ENCODE measurements around the gene LMBR1L. TPM values are rescaled to one million over a fixed set of nuclear protein-coding genes. Genes with fewer than 3 reads are reported as not detected.

LMBR1L gene
- total RNA-seq (315 TPM), polyA plus RNA-seq (10 to 100 TPM; 59.0 to 71.9 (median 62.2) TPM)

GRCh38 chr12:49110464-49111155 lies at the start of gene LMBR1L:
Gene LMBR1L, minus strand, starts transcription at chr12:49110847. Its CDS starts 292 bp downstream, at chr12:49110555.
- peaks cover 20% of the 10 kb centered on the region for H3K36me3 ChIP-seq (ENCODE audit: control insufficient read depth, insufficient read depth, low read length)
- peak; percentile 95 to 99 (median 97) for DNase-seq
- peaks cover 30% of the 10 kb centered on the region for H3K4me1 ChIP-seq (ENCODE audit: control insufficient read depth, insufficient read depth, low read length, poor library complexity, severe bottlenecking)
- peak; percentile 94 for ATAC-seq (ENCODE audit: low read depth in 2 of 2)
- Mint-ChIP-seq H3K4me1 (peaks cover 5 to 49% (median 34%) of the 10 kb centered on the region in 4 donors), H3K27me3 (peaks cover 4% of the 10 kb centered on the region), H3K36me3 (peaks cover 14% of the 10 kb centered on the region), H3K4me3 (peak within 1 kb of the TSS; percentile 97 to 99 (median 98)), H3K27ac (peak within 1 kb of the TSS; percentile 99), H3K9me3 (no peaks in the 10 kb centered on the region)
- H3K9me3 ChIP-seq (ENCODE audit: control insufficient read depth in 2 of 2, low read length in 2 of 2), result no peaks in the 10 kb centered on the region
- H3K4me3 ChIP-seq (ENCODE audit: low read depth, low read length), result peak within 1 kb of the TSS; percentile 84
- H3K27ac ChIP-seq (ENCODE audit: insufficient read depth, low read length, poor library complexity, severe bottlenecking), result peak within 1 kb of the TSS; percentile 93
- H3K27me3 ChIP-seq (ENCODE audit: control insufficient read depth, insufficient read depth, low read length), result no peaks in the 10 kb centered on the region

- DNase-seq (peak in 1 of 3 donors; percentile 9), ATAC-seq (ENCODE audit: low read depth in 2 of 2) (no peak)
- no peaks in the 10 kb centered on the region for H3K27me3 ChIP-seq (ENCODE audit: control insufficient read depth, insufficient read depth, low read length)
- Mint-ChIP-seq H3K27me3 (no peaks in the 10 kb centered on the region), H3K9me3 (no peaks in the 10 kb centered on the region), H3K27ac (no peak overlapping the region), H3K4me1 (no peaks in the 10 kb centered on the region), H3K4me3 (no peak overlapping the region), H3K36me3 (no peaks in the 10 kb centered on the region)
- no peaks in the 10 kb centered on the region for H3K9me3 ChIP-seq (ENCODE audit: control insufficient read depth in 2 of 2, low read length in 2 of 2)
- H3K27ac ChIP-seq (ENCODE audit: insufficient read depth, low read length, poor library complexity, severe bottlenecking), result no peak overlapping the region
- no peak overlapping the region for H3K4me3 ChIP-seq (ENCODE audit: low read depth, low read length)
- H3K4me1 ChIP-seq (ENCODE audit: control insufficient read depth, insufficient read depth, low read length, poor library complexity, severe bottlenecking), result no peaks in the 10 kb centered on the region
- no peaks in the 10 kb centered on the region for H3K36me3 ChIP-seq (ENCODE audit: control insufficient read depth, insufficient read depth, low read length)
These were observed 49.8 kb upstream of the LMBR1L start for GRCh38 chr12:49160399-49160798.

GRCh38 chr12:49154221-49154620 lies 43.6 kb upstream of the LMBR1L start:
- Mint-ChIP-seq H3K36me3 (peaks cover 3% of the 10 kb centered on the region), H3K9me3 (no peaks in the 10 kb centered on the region), H3K4me1 (no peaks in the 10 kb centered on the region), H3K27ac (no peak overlapping the region), H3K27me3 (no peaks in the 10 kb centered on the region), H3K4me3 (no peak overlapping the region)
- Histone ChIP-seq H3K27me3 (ENCODE audit: control insufficient read depth, insufficient read depth, low read length) (no peaks in the 10 kb centered on the region), H3K4me1 (ENCODE audit: control insufficient read depth, insufficient read depth, low read length, poor library complexity, severe bottlenecking) (no peaks in the 10 kb centered on the region), H3K9me3 (ENCODE audit: control insufficient read depth in 2 of 2, low read length in 2 of 2) (no peaks in the 10 kb centered on the region), H3K27ac (ENCODE audit: insufficient read depth, low read length, poor library complexity, severe bottlenecking) (no peak overlapping the region), H3K36me3 (ENCODE audit: control insufficient read depth, insufficient read depth, low read length) (no peaks in the 10 kb centered on the region), H3K4me3 (ENCODE audit: low read depth, low read length) (no peak overlapping the region)
- DNase-seq (no peak), ATAC-seq (ENCODE audit: low read depth in 2 of 2) (no peak)

GRCh38 chr12:49147384-49147783 lies 36.7 kb upstream of the LMBR1L start:
- H3K36me3 Mint-ChIP-seq, result peaks cover 9% of the 10 kb centered on the region
- H3K4me1 Mint-ChIP-seq, result peaks cover 0 to 6% (median 3%) of the 10 kb centered on the region in 4 donors
- Histone ChIP-seq H3K36me3 (ENCODE audit: control insufficient read depth, insufficient read depth, low read length) (no peaks in the 10 kb centered on the region), H3K27ac (ENCODE audit: insufficient read depth, low read length, poor library complexity, severe bottlenecking) (no peak overlapping the region), H3K4me3 (ENCODE audit: low read depth, low read length) (no peak overlapping the region), H3K4me1 (ENCODE audit: control insufficient read depth, insufficient read depth, low read length, poor library complexity, severe bottlenecking) (no peaks in the 10 kb centered on the region), H3K9me3 (ENCODE audit: control insufficient read depth in 2 of 2, low read length in 2 of 2) (no peaks in the 10 kb centered on the region), H3K27me3 (ENCODE audit: control insufficient read depth, insufficient read depth, low read length) (no peaks in the 10 kb centered on the region)
- H3K4me3 Mint-ChIP-seq, result no peak overlapping the region
- no peaks in the 10 kb centered on the region for H3K9me3 Mint-ChIP-seq
- peak overlapping the region in 1 of 3 donors; percentile 26 for H3K27ac Mint-ChIP-seq
- no peak for DNase-seq
- no peaks in the 10 kb centered on the region for H3K27me3 Mint-ChIP-seq
- no peak for ATAC-seq (ENCODE audit: low read depth in 2 of 2)

DNA sequence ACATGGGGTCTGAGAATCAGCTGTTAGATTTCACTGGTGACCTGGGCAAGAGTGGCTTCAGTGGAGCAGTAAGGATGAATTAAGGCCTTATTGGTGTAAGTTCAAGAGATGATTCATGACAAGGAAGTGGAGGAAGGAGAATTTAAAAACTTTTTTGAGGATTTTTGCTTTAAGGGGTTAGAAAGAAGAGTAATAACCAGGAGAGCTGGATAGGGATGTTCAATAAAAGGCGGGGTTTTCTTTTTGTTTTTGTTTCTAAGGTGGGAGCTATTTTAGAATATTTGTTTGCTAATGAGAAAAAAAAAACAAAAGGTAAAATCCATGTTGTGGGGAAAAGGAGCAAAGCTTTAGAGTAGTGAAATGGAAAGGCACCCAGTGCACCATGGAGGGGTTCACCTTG lies 35.8 kb upstream of the LMBR1L start:
- no peaks in the 10 kb centered on the region for H3K4me1 ChIP-seq (ENCODE audit: control insufficient read depth, insufficient read depth, low read length, poor library complexity, severe bottlenecking)
- no peak overlapping the region for H3K27ac Mint-ChIP-seq
- peaks cover 0 to 6% (median 3%) of the 10 kb centered on the region in 4 donors for H3K4me1 Mint-ChIP-seq
- no peaks in the 10 kb centered on the region for H3K27me3 ChIP-seq (ENCODE audit: control insufficient read depth, insufficient read depth, low read length)
- no peaks in the 10 kb centered on the region for H3K9me3 Mint-ChIP-seq
- H3K4me3 ChIP-seq (ENCODE audit: low read depth, low read length), result no peak overlapping the region
- ATAC-seq (ENCODE audit: low read depth in 2 of 2), result no peak
- H3K4me3 Mint-ChIP-seq, result no peak overlapping the region
- no peaks in the 10 kb centered on the region for H3K36me3 ChIP-seq (ENCODE audit: control insufficient read depth, insufficient read depth, low read length)
- H3K27me3 Mint-ChIP-seq, result no peaks in the 10 kb centered on the region
- no peak overlapping the region for H3K27ac ChIP-seq (ENCODE audit: insufficient read depth, low read length, poor library complexity, severe bottlenecking)
- no peak for DNase-seq
- H3K36me3 Mint-ChIP-seq, result peaks cover 10% of the 10 kb centered on the region
- H3K9me3 ChIP-seq (ENCODE audit: control insufficient read depth in 2 of 2, low read length in 2 of 2), result no peaks in the 10 kb centered on the region

DNA sequence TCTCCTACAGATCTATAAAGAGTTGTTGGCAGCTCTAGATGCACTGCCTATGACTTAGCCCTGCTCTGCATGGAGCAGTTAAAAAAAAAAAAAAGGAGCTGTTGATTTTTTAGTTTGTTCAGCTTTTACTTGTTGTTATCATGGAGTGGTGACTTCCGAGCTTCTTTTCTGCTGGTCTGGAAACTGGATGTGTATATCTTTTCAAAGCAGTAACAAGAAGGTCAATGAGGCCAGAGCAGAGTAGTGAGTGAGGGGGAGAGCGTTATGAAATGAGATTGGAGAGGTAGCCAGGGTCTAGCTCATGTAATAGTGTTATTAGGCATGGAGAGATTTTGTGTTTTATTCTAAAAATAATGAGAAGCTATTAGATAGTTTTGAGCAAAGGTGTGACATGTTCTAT lies 33.7 kb upstream of the LMBR1L start:
- Mint-ChIP-seq H3K36me3 (peaks cover 12% of the 10 kb centered on the region), H3K4me1 (peaks cover 3 to 12% (median 8%) of the 10 kb centered on the region in 4 donors), H3K4me3 (no peak overlapping the region), H3K9me3 (no peaks in the 10 kb centered on the region), H3K27me3 (no peaks in the 10 kb centered on the region), H3K27ac (no peak overlapping the region)
- no peaks in the 10 kb centered on the region for H3K9me3 ChIP-seq (ENCODE audit: control insufficient read depth in 2 of 2, low read length in 2 of 2)
- no peaks in the 10 kb centered on the region for H3K4me1 ChIP-seq (ENCODE audit: control insufficient read depth, insufficient read depth, low read length, poor library complexity, severe bottlenecking)
- H3K4me3 ChIP-seq (ENCODE audit: low read depth, low read length), result no peak overlapping the region
- H3K27ac ChIP-seq (ENCODE audit: insufficient read depth, low read length, poor library complexity, severe bottlenecking), result no peak overlapping the region
- no peak for DNase-seq
- no peak for ATAC-seq (ENCODE audit: low read depth in 2 of 2)
- H3K36me3 ChIP-seq (ENCODE audit: control insufficient read depth, insufficient read depth, low read length), result no peaks in the 10 kb centered on the region
- H3K27me3 ChIP-seq (ENCODE audit: control insufficient read depth, insufficient read depth, low read length), result no peaks in the 10 kb centered on the region

- no peak overlapping the region for H3K27ac Mint-ChIP-seq
- no peaks in the 10 kb centered on the region for H3K9me3 Mint-ChIP-seq
- peaks cover 3 to 16% (median 6%) of the 10 kb centered on the region in 4 donors for H3K4me1 Mint-ChIP-seq
- no peak overlapping the region for H3K4me3 ChIP-seq (ENCODE audit: low read depth, low read length)
- H3K36me3 Mint-ChIP-seq, result peaks cover 7% of the 10 kb centered on the region
- H3K27me3 Mint-ChIP-seq, result no peaks in the 10 kb centered on the region
- no peak overlapping the region for H3K4me3 Mint-ChIP-seq
- no peaks in the 10 kb centered on the region for H3K9me3 ChIP-seq (ENCODE audit: control insufficient read depth in 2 of 2, low read length in 2 of 2)
- no peak for ATAC-seq (ENCODE audit: low read depth in 2 of 2)
- no peak for DNase-seq
- H3K36me3 ChIP-seq (ENCODE audit: control insufficient read depth, insufficient read depth, low read length), result no peaks in the 10 kb centered on the region
- H3K27me3 ChIP-seq (ENCODE audit: control insufficient read depth, insufficient read depth, low read length), result no peaks in the 10 kb centered on the region
- no peaks in the 10 kb centered on the region for H3K4me1 ChIP-seq (ENCODE audit: control insufficient read depth, insufficient read depth, low read length, poor library complexity, severe bottlenecking)
- H3K27ac ChIP-seq (ENCODE audit: insufficient read depth, low read length, poor library complexity, severe bottlenecking), result no peak overlapping the region
These were observed 28.4 kb upstream of the LMBR1L start for GRCh38 chr12:49138999-49139398.

GRCh38 chr12:49138587-49138986 lies 27.9 kb upstream of the LMBR1L start:
- Mint-ChIP-seq H3K27me3 (no peaks in the 10 kb centered on the region), H3K36me3 (peaks cover 7% of the 10 kb centered on the region), H3K4me3 (no peak overlapping the region), H3K27ac (no peak overlapping the region), H3K4me1 (peaks cover 5 to 19% (median 9%) of the 10 kb centered on the region in 4 donors), H3K9me3 (no peaks in the 10 kb centered on the region)
- no peaks in the 10 kb centered on the region for H3K27me3 ChIP-seq (ENCODE audit: control insufficient read depth, insufficient read depth, low read length)
- H3K27ac ChIP-seq (ENCODE audit: insufficient read depth, low read length, poor library complexity, severe bottlenecking), result no peak overlapping the region
- no peak for ATAC-seq (ENCODE audit: low read depth in 2 of 2)
- no peaks in the 10 kb centered on the region for H3K9me3 ChIP-seq (ENCODE audit: control insufficient read depth in 2 of 2, low read length in 2 of 2)
- no peak overlapping the region for H3K4me3 ChIP-seq (ENCODE audit: low read depth, low read length)
- no peaks in the 10 kb centered on the region for H3K36me3 ChIP-seq (ENCODE audit: control insufficient read depth, insufficient read depth, low read length)
- no peak for DNase-seq
- H3K4me1 ChIP-seq (ENCODE audit: control insufficient read depth, insufficient read depth, low read length, poor library complexity, severe bottlenecking), result no peaks in the 10 kb centered on the region
